Measurements from ENCODE around the gene MEIS3.

GRCh38 chr19:47419789-47420188 lies 462 bp upstream of the MEIS3 start:
- TF ChIP-seq CTCF (conservative IDR thresholded peaks at IDR 0.05; ENCODE audit: low read depth, low read length) (no peak), EZH2 (IDR thresholded peaks at IDR 0.05; ENCODE audit: borderline replicate concordance, low read depth, low read length, poor library complexity, severe bottlenecking) (no peak)

Data from A673 (cell line).